Kidney capillary endothelial cell (primary cell): Measurements from ENCODE around the gene RAPGEF1.

Experiments
- DNase-seq: peaks from one replicate; pipeline ENCODE4 v3.0.0-alpha.2; 2018; ENCODE audit warnings: low spot score

Gene RAPGEF1

GRCh38 chr9:131587331-131587730 lies 152.5 kb downstream of the RAPGEF1 start:
- DNase-seq = no peak

GRCh38 chr9:131585375-131585774 lies 154.5 kb downstream of the RAPGEF1 start:
- DNase-seq = no peak

- no peak for DNase-seq
Observed at GRCh38 chr9:131584858-131585257, 155.0 kb downstream of the RAPGEF1 start.

- DNase-seq = no peak
Observed at GRCh38 chr9:131583836-131584555, 155.9 kb downstream of the RAPGEF1 start.

- no peak for DNase-seq
Observed at GRCh38 chr9:131583337-131583645, 156.6 kb downstream of the RAPGEF1 start.

GRCh38 chr9:131582466-131583336 lies 157.2 kb downstream of the RAPGEF1 start:
- no peak for DNase-seq

GRCh38 chr9:131582056-131582455 lies 157.8 kb downstream of the RAPGEF1 start:
- no peak for DNase-seq

- no peak for DNase-seq
Observed at GRCh38 chr9:131580358-131580757, 159.5 kb downstream of the RAPGEF1 start.

GRCh38 chr9:131579789-131580211 lies 160.1 kb downstream of the RAPGEF1 start:
- no peak for DNase-seq

- no peak for DNase-seq
Observed at GRCh38 chr9:131578731-131579504, 161.0 kb downstream of the RAPGEF1 start.

GRCh38 chr9:131578021-131578420 lies 161.9 kb downstream of the RAPGEF1 start:
- DNase-seq = no peak

- DNase-seq = no peak
Observed at GRCh38 chr9:131577005-131578000, 162.6 kb downstream of the RAPGEF1 start.

GRCh38 chr9:131575946-131576853 lies 163.7 kb downstream of the RAPGEF1 start:
- DNase-seq = no peak

GRCh38 chr9:131574730-131575640 lies 164.9 kb downstream of the RAPGEF1 start:
- DNase-seq = no peak

- DNase-seq = no peak
Observed at GRCh38 chr9:131567910-131568309, 172.0 kb downstream of the RAPGEF1 start.

- DNase-seq = no peak
Observed at GRCh38 chr9:131566158-131566557, 173.7 kb downstream of the RAPGEF1 start.

- DNase-seq = no peak
Observed at GRCh38 chr9:131565369-131565768, 174.5 kb downstream of the RAPGEF1 start.

GRCh38 chr9:131562032-131562959 lies 177.6 kb downstream of the RAPGEF1 start:
- DNase-seq = no peak
